GM19467 (cell line): Measurements from ENCODE around the gene PRPF39.
A peak's percentile ranks its signal among the peaks of the same experiment; 100 is the strongest.
"Not testable (repeated sequence)": the region's sequence is repeated elsewhere in the genome, so short reads cannot be mapped to it uniquely, and the experiment has no call there.

Source experiments
- ATAC-seq: cut with Tn5 transposase; IDR thresholded peaks from one replicate; pipeline ENCODE4 v1.9.1; 2021; ENCODE audit warnings: mild to moderate bottlenecking, moderate library complexity; ENCODE audit not compliant: unreplicated experiment

Gene PRPF39

DNA sequence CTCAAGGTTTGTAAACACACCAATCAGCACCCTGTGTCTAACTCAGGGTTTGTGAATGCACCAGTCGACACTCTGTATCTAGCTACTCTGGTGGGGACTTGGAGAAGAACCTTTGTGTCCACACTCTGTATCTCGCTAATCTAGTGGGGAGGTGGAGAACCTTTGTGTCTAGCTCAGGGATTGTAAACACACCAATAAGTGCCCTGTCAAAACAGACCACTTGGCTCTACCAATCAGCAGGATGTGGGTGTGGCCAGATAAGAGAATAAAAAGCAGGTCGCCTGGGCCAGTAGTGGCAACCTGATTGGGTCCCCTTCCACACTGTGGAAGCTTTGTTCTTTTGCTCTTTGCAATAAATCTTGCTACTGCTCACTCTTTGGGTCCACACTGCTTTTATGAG, 2.8 kb upstream of the PRPF39 start:
- ATAC-seq = not testable (repeated sequence)

DNA sequence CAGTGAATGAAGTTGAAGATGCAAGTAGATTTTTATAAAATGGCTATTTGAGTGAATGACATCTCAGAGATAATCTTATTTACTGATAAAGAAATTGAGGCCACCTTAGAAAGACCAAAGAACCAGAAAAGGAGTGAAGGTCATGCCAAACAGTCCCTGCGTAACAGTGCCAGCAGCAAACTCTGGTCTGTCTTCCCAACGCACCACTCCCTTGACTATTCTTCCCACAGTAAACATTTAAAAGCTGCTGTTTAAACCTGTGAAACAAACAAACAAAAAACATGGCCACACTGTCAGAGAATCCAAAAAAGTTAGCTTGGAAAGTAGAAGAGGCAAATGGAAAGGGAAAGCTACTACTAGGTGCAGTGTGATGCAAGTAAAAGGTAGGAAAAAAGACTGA, 1.5 kb upstream of the PRPF39 start:
- ATAC-seq = no peak

DNA sequence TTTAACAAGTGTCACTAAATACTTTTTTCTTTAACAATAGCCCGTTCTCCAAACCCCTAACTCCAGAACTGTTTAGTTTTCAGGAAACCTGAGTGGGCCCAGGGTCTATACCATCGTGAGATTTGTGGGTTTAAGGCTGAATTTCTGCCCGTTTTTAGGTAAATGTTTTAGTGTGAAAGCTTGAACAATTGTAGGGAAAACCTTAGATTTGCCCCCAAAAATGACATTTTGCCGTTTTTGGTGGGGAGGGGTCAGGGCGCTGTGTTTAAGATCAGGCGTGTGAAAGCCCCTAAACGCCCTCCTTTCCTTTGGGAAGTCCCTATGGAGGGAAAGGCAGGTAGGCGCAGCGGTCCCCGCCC, 320 bp upstream of the PRPF39 start:
- ATAC-seq = no peak

DNA sequence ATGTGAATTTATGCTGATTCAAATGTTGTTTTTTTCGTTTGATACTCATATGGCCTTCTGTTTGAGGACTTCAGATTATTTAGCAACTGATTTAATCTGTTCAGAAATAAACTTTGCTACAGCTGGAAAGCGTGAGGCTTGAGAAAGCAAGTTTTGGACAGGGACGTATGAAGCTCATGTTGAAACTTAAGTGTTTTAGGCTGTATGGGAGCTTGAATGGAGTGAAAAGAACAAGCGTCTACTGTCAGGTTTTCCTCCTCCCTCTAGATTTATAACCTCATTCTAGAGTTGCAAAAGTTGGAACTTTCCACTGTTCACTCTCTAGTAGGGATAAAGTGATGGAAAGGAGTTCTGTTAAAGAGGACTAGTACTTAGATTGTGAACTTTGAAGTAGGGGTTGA, 1.0 kb downstream of the PRPF39 start:
- ATAC-seq = no peak

DNA sequence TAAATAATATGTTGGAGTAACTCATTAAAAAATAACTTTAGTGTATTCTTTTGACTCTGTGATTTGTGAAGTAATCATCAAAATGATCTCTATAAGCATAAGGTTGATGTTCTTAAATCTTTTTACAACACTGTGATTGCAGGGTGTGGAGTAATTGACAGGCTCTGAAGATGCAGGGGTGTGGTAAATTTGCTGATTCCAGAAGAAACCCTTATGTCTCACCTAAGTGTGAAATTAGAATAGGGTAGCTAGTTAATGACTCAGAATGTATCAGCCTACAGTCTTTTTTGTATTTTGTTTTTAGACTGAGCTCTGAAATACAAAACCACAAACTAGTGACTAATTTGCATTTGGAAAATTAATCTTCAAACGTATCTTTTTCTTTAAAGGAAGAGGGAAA, 5.9 kb downstream of the PRPF39 start:
- no peak for ATAC-seq

DNA sequence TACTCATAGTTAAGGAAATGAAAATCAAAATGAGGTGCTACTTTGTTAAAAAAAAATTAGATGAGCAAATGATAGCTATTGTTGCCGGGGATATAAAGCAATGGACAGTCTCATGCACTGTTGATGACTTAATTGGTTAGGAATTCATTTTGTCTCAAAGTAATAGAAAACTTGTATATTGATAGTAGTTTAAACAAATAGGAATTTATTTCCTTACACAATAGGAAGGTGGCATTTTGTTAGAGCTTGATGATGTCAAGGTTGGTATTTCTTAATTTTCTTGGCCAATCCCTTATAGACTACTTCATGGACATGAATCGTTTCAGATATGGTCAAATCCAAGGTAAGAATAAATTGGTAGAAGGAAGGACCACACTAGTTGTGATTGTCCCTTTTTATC, 7.8 kb downstream of the PRPF39 start:
- ATAC-seq = no peak

DNA sequence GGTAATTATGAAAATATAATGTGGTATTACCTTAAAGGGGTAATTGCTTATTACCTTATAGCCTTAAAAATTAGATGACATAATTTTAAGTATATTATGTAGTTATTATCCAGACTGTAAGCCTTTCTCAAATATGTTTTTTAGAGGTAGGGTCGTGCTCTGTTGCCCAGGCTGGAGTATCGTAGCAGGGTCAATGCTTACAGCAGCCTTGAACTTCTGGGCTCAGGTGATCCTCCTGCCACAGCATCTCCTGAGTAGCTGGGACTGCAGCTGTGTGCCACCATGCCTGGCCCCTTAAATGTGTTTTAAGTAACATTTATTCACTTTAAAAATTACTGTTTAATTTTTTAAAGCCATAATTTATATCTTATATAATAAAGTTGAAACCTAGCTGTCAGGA, 10.4 kb downstream of the PRPF39 start:
- no peak for ATAC-seq

DNA sequence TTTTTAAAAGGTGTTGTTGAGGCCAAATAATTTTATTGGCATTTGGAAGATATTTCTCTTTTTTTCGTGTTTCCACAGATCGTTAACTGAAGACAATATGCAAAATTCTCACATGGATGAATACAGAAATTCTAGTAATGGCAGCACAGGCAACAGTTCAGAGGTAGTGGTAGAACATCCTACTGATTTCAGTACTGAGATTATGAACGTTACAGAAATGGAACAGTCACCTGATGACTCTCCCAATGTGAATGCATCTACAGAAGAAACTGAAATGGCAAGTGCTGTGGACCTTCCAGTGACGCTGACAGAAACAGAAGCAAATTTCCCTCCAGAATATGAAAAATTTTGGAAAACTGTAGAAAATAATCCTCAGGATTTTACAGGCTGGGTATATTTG, 11.2 kb downstream of the PRPF39 start:
- no peak for ATAC-seq

DNA sequence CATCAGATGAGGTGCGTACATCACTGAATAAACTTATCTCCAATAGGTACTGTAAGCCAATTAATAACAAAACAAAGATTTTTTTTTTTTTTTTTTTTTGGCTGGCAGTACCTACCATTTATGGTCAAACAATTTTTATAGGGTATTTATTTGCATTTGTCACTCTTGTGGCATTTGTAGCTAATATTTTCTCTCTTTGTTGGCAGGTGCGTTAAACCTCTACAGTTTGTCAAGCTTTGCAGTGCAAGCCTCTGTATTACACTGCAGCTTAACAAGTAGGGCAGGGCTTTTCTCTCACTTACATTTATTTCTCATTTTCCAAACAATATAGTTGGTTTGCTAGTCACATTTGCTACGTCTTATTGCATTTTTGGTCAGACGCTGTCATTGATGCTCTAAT, 12.3 kb downstream of the PRPF39 start:
- ATAC-seq = no peak

DNA sequence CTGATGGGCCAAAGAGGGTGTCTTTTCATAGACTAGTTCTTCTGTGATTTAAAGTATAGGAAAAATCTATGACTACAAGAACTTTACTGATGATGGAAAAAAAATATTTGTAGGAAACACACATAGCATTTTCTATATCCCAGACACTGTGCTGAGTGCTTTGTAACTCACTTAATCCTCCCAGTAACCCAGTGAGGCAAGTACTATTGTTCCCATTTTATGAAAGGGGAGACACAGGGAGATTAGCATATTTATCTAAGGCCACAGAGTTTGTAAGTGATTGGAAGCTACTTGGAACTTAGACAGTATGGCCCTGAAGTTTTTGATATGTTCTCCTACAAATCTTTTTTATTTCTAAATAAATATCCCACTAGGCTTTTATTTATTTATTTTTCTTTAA, 19.9 kb downstream of the PRPF39 start:
- no peak for ATAC-seq

DNA sequence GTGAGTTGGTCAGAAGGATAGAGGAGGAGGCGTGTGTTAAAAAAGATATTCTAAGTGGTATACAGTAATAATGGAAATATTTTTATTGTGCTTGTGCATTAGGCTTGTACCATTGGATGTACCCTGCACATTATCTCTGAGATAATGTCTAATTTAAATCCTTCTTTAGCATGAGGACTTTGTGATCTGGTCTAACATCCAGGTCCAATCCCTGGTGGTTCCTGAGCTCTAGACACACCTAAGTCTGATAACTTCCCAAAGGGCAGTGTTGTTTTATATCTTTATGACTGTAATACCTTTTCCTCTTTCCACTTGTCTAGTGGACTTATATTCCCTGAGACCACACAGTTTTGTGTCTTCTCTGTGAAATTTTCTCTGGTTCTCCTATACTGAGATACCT, 20.6 kb downstream of the PRPF39 start:
- no peak for ATAC-seq

DNA sequence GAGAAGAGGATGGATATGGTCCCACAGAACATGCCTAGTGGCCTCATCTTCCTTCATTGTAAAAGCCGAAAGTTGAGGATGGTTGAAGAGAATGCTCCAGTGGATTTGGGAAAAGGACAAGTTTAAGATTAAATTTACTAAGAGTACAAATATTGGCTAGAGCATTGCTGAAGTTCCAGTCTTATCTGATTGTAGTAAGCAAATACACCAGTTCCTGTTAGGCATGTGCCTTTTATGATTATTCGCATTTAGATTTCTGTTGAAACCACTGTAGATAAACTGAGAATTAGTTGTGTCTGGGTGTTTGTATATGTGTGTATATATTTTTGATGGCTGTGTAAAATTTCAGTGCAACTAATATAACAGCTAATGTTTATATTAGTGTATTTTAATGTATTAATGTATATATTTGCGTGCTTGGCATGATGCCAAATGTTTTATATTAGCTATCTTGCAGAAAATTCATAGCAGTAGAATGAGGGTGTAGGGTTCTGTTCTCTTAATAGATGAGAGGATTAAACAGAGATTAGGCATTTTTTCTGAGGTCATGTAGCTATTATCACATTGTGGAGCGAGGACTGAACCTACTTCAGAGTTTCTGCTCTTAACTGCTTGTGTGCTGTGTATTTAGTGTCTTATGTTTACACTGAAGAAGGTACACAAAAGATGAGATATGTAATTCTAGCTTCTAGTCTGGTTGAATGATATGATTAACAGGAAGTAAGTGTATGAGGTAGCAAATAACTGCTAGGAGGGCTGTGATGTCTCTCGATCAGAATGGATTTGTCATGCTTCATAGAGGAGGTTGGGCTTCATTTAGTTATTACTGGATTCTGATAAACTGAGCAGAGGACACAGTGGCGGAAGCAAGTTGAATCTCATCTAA, 29.2 kb downstream of the PRPF39 start:
- no peak for ATAC-seq

DNA sequence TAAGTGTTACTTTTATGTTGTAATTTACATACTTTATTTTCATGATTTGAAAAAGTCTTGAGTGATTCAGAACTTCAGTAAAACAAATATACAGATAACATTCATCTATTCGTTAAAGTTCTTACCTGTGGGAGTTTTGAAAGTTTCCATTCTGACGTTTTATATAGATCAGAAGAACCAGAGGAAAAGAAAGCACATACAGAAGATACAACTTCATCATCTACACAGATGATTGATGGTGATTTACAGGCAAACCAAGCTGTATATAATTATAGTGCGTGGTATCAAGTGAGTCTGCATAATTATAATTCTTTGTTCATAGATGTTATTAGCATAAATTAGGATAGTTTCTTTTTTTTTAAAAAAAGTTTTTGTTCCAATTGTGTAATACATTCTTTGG, 30.4 kb downstream of the PRPF39 start:
- no peak for ATAC-seq

DNA sequence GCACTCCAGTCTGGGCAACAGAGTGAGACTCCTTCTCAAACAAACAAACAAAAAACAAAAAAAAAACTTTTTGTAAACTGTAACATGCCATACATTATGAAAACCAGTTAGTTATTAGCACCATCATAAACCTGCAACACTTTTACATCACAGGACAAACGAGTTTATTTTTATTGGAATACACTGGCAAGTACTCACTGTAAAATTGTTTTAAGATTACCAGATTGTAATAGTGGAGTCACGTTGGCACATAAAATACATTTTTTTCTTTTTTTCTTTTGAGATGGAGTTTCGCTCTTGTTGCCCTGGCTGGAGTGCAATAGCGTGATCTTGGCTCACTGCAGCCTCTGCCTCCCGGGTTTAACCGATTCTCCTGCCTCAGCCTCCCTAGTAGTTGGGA, 34.7 kb downstream of the PRPF39 start:
- ATAC-seq = no peak

DNA sequence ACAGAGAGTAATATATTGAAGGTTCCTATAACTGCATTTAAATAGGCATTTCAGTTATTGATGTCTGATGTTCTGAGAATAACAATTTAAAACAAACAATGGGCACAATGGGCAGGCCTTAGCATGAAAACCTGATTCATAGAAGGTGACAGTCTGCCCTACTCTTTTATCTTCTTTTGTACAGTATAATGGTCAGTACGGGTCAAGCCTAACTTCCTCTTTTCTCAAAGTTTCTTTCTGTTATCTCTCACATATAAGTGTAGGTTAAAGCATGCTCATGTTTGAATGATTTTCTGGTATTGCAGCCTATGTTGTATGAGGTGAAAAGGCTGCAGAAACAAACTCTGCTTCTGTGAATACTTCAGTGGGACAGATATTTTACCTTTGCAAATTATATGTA, 36.2 kb downstream of the PRPF39 start:
- ATAC-seq = no peak

DNA sequence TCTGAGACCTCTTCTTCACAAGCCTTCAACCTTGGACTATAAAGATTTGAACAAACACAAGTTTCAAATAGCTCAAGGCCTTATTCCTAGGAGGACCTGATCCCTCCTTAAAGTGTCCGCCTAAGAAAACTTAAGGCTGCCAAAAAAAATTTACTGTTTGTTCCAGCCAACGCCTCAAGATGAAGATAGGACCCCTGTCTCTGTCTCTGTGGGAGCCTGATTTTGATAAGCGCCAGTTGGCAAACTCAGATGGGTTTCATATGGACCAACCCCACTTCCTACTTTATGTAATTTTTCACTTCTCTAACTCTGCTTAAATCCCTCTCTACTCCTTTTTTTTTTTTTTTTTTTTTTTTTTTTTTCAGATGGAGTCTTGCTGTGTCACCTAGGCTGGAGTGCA, 39.4 kb downstream of the PRPF39 start:
- no peak for ATAC-seq

DNA sequence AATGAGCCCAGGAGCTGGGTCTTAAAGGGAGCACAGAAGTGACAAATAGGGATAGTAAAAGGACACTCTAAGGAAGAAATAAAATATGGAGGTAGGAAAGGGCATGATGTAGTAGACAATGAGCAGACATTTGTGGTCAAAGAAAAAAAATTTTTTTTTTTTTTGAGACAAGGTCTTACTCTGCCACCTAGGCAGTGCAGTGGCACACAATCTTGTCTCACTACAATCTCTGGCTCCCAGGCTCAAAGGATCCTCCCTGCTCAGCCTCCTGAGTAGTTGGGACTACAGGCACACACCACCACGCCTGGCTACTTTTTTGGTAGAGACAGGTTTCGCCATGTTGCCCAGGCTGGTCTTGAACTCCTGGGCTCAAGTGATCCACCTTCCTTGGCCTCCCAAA, 41.8 kb downstream of the PRPF39 start:
- no peak for ATAC-seq

DNA sequence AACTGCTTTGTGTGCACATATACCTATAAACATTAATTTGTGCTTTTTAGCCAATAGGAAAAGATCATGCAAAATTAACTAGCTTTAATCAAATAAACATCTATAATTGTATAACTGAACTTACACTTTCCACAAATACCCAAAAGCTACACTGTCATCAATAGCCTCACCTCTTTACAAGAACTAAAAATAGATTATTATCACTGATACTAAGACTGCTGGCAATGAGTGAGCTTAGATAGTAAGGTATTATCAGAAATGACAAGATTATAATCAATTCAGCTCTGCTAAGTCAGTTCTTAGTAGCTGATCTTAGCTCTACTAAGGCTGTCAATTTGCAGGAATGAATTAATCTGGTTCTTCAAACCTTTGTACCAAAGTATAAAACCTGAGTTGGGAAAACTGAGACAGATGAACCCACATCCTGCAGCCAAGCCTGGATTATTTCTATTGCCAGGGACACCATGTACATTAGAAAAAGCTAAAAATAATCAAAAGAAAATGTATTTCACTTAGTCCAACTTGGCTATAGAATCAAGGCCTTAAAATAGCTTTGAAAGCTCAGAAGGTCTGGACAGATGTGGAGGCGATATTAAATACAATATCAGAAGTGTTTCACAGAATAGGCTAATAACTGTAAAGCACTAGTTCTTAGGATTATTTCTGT, 45.2 kb downstream of the PRPF39 start:
- ATAC-seq = no peak

DNA sequence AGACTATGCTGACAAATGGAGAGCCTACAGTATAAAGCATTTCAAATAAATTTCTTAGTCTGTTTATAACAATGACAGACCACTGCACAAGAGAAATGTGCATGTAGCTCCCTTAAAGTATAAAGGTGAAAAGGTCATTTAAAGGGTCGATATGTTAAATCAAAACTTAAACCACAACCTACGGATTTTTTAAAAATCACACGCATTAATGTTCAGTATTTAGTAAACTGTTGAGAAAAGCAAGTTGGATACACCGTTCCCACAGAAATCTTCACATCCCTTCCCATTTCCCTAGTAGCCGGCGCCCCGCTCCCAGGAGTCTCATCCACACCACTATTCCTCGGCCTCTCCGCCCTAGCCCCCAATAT, 49.8 kb downstream of the PRPF39 start:
- no peak for ATAC-seq

DNA sequence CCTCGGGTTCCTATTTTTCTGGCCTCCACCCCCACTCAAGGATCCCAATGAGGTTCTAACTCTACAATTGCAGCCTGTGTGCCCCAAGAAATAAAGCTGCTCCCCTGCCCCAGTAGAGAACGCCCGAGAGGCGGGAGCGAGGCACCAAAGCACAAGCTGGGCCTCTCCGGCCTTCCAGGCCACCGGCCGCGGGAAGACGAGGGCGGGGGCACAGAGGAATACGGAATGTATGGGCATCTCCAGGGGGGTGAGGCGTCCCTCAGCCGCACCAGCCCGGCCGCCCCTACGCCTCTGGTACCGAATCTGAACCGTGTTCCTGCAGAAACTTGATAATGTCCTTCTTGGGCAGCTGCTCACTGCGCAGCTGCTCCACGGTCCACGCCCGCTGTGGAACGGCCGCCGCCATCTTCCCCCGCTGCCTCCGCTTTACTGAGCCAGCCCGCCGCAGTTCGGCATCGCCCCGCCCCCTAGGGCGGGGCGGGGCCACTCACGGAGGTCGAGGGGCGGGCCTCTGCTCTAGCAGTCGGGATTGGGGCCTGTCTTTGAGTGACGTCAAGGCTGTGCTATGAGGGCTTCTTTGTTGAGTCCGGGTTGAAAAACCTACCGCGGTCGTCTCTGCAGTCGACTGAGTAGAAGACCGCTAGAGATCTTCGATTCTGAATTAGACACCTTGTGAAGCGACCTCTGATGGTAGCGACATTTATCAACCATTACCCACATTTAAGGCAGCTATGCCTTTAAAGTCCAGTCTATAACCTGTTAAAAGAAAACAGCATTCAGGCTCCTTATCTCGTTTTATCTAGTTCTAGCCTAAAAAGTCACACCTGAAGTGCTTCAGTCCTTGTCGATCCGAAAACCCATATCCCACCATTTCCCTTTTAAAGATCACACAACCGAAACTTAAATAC, 50.4 kb downstream of the PRPF39 start, which contains the start of gene FKBP3:
FKBP3 (minus strand) TSS at position 431 of the 908 bp plus-strand sequence; CDS start at position 406, 25 bp downstream.
- peak; percentile 92 for ATAC-seq

DNA sequence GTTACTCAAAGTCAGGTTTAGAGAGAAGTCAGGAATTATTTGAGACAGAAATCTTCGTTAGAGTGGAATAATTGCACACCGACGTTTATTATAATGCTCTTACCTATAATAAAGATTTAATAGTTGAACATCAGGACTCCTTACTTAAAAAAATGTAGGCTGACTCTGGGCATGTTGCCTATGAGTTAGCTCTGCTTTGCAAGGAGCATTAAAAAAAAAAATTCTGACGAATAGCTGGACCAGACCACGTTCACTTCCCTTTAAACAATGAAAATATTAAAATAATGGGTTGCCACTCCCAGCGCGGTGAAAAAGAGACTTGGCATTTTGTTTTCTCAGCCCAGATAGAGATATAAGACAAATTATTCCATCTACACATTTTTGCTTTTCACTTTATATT, 51.2 kb downstream of the PRPF39 start:
- no peak for ATAC-seq
